Middle frontal gyrus (tissue), 1 donor: ENCODE measurements around the gene TNFAIP1.

Experiments
- DNase-seq: peaks from one replicate; pipeline ENCODE4 v3.0.0-alpha.2; 2015; ENCODE audit warnings: low spot score; ENCODE audit errors: extremely low spot score

Gene TNFAIP1

DNA sequence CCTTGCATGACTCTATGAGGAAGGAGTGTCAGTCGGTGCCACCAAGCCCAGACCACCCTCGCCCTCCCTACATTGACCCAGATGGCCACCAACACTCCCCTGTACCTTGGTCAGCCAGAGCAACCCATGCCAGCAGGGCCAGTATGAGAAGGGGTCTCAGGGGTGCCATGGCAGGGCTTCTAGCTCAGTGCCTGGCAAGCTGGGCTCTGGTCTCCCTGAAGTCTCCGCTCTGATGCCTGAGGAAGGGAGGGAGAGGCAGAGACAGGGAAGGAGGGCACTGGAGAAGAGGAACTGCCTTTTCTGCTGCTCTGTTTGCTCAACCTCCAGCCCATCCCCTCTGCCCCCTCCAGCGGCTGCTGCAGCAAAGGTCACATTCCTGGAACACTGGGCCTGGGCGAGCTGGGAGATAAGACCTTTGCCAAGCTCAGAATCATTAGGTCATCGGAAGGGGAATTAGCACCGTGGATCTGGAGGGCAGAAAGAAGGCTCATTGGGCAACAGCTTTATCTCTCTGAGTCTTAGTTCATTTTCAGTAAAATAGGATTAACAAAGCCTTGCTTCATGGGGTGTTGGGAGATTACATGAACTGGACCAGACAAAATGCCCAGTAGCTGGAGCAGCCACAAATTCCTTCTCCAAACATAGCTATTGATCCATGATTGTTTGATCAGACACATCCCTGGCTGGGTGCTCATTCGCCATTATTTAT, 34.6 kb downstream of the TNFAIP1 start, which contains the start of gene VTN:
Gene VTN, minus strand, starts transcription at position 273 of the 709 bp plus-strand sequence. Its CDS starts 104 bp downstream, at position 169.
- DNase-seq: no peak

DNA sequence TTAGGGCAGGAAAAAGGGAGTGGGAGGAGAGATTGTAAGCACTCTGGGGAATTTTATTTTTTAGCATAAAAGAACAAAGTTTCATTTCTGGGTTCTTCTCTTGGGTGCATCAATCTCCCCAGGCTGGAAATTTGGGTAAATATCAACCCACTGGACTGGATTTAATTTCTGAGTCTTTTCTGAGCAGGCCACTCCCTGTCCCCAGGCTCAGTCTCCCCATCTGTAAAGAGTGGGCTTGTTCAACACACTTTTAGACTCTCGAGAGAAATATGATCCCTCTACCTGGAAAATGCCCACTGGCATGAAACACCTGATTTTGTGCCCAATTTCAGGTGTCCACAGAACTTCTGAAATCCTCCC, 35.2 kb downstream of the TNFAIP1 start:
- DNase-seq: no peak

DNA sequence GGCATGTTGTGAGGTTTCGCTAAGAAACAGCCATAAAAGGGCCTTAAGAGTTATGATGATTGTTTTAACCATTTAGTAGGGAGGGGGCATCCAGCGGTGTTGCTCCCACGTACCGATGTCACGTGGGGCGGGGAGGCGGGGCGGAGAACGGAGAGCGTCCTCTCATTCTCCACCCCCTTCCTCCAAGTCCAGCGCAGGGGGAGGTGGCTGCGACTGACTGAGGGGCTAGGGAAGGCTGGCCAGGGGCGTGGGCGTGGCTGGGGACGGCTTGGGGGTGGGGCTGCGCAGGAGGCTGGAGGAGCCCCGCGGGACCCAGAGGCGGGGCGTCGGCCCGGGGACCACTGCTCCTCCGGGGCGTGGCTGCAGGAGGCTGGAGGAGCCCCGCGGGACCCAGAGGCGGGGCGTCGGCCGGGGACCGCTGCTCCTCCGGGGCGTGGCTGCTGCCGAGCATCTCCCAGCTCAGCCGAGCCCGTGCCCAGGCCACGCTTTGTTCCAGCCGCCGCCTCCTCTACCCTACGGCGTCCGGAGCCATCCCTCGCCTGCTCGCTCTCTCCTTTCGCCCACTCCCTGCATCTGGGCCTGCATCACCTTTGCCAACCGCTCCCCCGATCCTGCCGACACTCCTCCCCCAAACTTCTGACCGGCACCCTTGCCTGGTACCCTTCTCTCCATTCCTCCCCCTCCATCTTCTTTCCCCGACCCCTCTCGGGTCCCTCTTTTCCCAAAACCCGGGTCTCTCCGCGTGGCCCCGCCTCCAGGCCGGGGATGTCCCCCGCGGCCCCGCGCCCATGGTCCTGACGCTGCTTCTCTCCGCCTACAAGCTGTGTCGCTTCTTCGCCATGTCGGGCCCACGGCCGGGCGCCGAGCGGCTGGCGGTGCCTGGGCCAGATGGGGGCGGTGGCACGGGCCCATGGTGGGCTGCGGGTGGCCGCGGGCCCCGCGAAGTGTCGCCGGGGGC, 36.0 kb downstream of the TNFAIP1 start, which contains the start of gene SARM1:
Gene SARM1, plus strand, starts transcription at position 450 of the 958 bp plus-strand sequence. Its CDS starts 339 bp downstream, at position 789.
- peak; percentile 61 for DNase-seq

DNA sequence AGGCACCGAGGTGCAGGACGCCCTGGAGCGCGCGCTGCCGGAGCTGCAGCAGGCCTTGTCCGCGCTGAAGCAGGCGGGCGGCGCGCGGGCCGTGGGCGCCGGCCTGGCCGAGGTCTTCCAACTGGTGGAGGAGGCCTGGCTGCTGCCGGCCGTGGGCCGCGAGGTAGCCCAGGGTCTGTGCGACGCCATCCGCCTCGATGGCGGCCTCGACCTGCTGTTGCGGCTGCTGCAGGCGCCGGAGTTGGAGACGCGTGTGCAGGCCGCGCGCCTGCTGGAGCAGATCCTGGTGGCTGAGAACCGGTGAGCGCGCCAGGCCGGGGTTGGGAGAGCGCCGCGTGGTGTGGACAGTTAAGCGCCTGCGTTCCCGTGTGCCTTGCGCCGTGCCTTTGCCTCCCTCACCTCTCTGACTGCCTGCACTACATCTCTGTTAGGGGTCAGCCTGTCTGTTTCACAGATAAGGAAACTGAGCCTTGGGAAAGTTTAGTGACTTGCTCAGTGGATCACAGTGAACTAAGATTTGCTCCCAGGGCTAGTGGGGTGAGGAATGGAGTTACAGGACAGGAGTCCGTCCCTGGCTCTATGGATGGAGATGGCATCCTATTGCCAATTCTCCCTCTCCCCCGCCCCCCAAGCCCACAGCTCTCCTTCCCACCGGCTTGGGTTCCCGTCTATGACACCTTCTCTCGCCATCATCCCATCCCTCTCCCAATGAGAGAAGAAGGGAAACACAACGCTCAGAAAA, 36.8 kb downstream of the TNFAIP1 start:
- no peak for DNase-seq

DNA sequence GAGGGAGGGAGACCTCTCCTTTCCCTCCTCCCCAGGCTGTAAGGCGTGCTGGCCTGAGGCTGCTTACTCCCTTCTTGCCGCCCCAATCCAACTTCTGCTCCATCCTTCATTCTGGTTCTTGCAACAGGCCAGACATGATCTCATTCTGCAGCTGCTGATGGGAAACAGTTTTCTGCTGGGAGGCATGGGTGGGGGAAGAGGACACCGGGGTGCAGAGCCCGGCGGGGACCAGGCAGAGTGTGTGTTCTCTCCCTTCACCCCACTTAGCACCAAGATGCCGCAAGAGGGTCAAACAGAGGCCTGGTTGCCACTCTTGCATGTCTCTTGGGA, 37.3 kb downstream of the TNFAIP1 start:
- no peak for DNase-seq

DNA sequence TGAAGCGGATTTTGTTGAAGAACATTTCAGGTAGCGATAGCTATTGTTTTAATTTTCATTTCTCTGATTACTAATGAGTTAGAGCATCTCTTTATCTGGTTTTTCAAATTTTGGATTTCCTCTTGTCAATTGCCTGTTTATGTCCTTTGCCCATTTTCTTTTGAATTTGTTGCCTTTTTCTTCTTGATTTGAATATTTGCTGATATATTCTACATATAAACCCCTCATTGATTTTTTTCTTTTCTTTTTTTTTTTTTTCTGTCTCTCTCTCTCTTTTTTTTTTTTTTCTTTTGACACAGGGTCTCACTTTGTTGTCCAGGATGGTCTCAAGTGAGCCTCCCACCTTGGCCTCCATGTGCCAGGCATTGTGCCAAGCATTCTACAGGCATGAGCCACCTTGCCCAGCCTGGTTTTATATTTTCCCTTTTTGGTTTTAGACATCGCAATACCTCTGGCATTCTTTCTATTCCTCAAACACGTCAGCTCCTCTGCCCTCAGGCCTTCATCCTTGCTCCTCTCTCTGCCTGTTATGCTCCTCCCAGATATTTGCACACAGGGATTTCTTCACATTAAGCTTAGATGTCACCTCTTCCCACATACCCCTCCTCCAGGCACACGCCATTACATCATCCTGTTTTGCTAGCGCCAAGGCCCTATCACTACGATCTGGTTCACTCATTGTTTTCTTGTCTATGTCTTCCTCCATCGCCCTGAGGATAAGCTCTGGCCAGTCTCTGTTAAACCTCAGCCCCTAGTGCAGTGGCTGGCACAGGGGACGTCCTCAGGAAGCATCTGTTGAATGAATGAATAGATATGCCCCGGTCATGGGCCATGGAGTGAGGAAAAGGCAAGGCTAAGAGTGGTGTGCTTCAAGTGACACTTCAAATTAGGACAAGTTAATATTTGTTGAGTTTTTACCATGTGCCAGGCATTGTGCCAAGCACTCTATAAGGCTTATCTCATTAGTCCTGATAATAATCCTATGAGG, 44.5 kb downstream of the TNFAIP1 start:
- DNase-seq: no peak

DNA sequence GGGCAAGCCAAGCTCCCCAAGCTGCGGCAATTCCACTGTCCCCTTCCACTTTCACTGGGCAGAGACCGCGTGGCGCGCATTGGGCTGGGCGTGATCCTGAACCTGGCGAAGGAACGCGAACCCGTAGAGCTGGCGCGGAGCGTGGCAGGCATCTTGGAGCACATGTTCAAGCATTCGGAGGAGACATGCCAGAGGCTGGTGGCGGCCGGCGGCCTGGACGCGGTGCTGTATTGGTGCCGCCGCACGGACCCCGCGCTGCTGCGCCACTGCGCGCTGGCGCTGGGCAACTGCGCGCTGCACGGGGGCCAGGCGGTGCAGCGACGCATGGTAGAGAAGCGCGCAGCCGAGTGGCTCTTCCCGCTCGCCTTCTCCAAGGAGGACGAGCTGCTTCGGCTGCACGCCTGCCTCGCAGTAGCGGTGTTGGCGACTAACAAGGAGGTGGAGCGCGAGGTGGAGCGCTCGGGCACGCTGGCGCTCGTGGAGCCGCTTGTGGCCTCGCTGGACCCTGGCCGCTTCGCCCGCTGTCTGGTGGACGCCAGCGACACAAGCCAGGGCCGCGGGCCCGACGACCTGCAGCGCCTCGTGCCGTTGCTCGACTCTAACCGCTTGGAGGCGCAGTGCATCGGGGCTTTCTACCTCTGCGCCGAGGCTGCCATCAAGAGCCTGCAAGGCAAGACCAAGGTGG, 45.7 kb downstream of the TNFAIP1 start:
- DNase-seq: no peak

DNA sequence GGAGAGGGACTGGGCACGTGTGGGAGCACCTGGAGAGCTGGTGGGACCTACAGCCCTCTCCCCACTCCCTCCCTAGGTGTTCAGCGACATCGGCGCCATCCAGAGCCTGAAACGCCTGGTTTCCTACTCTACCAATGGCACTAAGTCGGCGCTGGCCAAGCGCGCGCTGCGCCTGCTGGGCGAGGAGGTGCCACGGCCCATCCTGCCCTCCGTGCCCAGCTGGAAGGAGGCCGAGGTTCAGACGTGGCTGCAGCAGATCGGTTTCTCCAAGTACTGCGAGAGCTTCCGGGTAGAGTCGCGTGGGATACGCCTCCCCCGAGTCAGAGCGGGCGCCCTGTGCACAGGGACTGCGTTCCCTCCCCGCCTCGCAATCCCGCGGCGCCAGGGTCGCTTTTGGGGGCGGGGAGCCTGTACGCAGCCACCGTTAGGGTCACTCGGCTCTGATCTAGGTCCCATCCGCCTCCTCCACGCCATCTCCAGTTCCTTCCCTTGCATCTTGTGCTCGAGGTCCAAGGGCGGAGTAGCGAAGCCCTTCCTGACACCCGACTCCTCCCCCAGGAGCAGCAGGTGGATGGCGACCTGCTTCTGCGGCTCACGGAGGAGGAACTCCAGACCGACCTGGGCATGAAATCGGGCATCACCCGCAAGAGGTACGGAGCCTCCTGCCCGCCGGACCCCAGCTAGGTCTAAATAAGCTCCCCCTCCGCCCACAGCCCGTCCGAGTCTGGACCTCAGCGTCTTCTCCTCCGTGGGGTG, 48.9 kb downstream of the TNFAIP1 start:
- no peak for DNase-seq

DNA sequence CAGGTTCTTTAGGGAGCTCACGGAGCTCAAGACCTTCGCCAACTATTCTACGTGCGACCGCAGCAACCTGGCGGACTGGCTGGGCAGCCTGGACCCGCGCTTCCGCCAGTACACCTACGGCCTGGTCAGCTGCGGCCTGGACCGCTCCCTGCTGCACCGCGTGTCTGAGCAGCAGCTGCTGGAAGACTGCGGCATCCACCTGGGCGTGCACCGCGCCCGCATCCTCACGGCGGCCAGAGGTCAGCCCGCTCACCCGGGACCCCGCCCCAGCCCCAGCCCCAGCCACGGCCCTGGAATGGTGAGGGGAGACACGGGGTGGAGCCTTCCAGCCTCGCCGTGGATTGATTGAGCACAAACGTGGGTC, 49.5 kb downstream of the TNFAIP1 start:
- DNase-seq: no peak

DNA sequence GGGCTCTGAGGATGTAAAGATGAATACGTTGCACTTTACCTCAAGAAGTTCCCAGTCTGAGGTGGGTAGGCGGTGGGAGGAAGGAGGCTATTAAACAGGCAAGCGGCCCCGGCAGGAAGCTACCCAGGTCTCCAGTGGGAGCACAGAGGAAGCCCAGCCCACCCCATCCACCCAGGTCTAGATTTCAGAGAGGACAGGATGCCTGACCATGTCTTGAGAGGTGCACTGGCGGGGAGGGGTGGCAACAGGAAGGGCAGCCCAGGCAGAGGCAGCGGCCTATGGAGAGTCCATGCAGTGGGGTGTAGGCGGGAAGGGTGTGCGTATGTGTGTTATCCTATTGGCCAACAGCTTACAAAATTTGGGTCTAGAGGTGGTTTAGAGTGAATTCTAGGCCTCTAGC, 49.8 kb downstream of the TNFAIP1 start:
- DNase-seq: no peak

DNA sequence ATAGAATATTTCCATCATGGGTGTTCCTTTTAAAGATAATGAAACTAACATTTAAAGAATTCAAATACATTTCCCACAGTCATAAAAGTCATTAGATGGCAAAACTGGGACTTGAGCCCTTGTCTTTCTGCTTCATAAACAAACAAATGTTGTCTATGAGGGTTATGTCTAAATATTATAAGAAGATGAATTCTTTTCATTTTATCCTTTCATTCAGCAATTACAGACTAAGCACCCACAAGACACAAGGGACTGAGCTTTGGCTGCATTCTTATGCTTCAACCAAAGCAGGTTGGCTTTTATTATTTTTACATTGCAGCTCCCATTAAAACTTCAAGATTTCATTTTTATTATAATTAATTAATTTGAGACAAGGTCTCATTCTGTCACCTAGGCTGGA, 50.8 kb downstream of the TNFAIP1 start:
- DNase-seq: no peak

DNA sequence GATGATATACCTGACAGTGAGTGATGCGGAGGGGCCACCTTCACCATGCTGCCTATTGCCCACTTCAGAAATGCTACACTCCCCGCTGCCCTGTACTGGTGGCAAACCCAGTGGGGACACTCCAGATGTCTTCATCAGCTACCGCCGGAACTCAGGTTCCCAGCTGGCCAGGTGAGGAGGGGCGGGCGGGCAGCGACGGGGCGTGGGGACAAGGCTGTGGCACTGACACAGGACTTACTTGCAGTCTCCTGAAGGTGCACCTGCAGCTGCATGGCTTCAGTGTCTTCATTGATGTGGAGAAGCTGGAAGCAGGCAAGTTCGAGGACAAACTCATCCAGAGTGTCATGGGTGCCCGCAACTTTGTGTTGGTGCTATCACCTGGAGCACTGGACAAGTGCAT, 52.5 kb downstream of the TNFAIP1 start:
- no peak for DNase-seq

DNA sequence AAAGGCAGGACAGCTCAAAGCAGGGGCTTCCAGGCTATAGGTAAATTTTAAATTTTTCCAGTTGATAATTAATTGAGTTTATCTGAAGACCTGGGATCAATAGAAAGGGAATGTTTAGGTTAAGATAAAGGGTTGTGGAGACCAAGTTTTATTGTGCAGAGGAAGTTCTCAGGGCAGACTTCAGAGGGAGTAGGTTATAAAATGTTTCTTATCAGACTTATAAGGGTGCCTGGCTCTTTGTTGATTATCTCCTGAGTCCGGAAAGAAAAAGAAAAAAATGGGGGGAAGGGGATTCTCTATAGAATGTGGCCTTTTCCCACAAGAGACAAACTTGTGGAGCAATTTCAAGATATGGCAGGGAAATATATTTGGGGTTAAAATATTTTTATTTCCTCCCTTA, 54.6 kb downstream of the TNFAIP1 start:
- no peak for DNase-seq

DNA sequence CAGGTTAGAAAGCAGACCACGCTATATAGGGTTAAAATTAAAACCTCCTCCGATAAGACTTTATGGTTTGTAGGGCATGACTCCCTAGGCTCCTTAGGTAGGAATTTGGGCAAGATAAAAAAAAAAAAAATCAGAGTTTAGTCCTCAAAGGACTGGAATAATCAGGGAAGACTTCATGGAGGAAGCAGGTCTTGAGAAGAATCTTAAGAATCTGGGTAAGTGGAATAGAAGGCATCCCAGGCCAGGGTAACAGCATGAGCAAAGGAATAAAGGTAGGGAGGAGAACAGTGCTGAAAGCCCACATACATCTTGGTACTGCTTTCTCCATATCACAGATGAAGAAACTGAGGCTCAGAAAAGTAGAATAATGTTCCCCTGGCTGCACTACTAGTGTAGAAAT, 55.0 kb downstream of the TNFAIP1 start:
- DNase-seq: no peak

DNA sequence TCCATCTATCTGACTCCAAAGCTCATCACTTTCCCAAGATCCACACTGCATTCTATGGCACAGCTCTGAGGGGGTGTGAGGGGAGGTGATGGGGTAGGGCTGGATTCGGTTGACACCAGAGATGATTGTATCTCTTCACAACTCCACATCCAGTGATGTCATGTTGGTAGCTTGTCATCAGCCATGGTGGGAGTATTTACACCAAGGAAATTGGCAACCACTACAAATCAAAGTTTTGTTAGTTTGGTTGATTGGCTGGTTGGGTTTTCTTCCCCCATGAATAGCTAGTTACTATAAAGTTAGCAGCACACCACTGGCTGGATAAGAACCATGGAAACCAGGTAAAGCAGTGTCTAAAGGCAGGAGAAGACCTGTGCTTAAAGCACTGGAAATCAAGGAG, 55.4 kb downstream of the TNFAIP1 start:
- DNase-seq: no peak

DNA sequence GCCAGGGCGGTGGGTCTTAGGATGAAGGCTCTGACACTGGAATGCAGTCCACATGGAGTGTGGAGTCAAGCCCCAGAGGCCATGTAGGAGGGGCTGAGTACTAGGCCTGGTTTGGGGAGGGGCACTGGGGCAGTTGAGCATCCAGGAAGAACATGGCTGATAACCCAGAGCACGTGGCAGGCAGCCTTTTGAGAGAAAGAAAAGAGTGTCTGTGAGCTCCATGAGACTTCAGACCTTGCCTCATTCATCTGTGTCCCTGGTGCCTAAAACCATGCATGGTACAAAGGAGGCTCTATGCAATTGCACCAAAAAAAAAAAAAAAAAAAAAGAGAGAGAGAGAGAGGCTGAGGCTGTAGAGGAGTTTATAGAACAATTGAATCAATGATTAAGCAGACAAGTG, 55.8 kb downstream of the TNFAIP1 start:
- DNase-seq: no peak

DNA sequence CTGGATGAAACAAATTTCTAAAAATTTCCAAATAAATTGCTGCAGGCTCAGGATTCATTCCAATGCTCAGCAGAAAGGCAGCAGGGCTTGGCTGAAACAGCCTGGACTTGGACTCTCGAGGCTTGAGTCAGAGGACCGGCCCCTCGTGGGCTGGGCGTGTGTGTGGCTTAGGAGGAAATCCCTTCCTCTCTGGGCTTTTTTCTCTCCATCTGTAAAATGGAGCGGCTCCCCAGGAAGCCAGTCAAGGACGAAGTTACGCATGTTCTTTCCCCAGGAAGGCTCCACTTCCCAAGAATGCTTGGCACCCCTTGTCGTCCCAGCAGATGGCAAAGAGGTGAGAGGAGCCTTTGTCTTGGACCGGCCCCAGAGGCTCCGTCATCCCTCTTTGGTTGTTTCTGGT, 56.9 kb downstream of the TNFAIP1 start:
- no peak for DNase-seq

DNA sequence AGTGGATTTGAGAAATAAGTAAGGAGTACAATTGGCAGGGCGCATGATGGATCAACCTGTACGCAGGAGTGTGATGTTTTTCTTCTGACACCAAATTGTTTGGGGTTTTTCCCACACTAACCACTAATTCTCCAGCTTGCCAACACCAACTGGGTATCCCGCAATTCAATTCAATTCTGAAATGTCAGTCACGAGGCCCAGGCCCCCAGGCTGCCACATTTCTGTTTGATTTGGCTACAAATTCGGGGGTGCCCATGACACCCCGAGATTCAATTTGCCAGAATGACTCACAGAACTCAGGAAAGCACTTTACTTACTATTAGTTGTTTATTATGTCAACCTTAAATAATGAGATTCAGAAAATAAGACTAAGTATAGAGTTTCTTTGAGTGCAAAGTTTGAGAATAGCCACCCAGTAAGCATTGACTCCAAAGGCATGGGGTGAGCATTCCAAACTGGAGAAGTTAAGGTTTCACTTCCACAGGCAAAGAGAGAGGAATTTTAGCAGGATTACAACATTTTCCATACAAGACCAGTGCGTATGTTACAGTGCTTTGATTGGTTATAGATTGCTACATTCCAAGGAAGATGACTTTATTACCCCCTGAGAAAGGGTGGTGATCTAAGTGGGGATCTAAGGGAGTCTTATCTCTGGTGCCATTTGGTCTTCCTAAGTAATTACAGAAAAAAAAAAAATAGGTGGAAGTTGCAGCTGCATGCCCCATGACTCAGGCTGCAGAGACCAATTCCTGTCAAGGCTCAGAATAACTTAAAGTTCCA, 59.0 kb downstream of the TNFAIP1 start:
- DNase-seq: no peak

DNA sequence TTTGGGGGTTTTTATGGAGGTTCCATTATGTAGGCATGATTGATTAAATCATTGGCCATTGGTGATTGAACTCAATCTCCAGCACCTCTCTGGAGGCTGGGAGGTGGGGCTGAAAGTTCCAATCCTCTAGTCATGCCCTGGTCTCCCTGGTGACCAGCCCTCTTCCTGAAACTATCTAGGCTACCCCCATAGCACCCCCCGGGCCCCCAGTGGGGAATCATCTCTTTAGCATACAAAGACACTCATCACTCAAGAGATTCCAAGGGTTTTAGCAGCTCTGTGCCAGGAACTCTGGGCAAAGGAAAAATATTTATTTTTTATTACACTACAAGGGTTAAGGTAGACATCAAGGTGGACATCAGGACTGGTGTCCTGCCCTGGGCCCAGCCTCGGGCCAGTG, 59.9 kb downstream of the TNFAIP1 start:
- no peak for DNase-seq
